BJ (cell line): Measurements from ENCODE around the gene PHACTR1. TPM values are rescaled to one million over a fixed set of nuclear protein-coding genes. Genes with fewer than 3 reads are reported as not detected.

Experiments
- CTCF ChIA-PET: fragments of 350-600 bp; formaldehyde crosslinking; extraction: SDS; loops from one replicate; lab custom pipeline; 2021; ENCODE audit warnings: antibody characterized with exemption, inconsistent platforms; lab: Yijun Ruan, JAX
- POLR2A ChIA-PET: fragments of 300-600 bp; sonication (Branson Sonifier 250); formaldehyde crosslinking; extraction: SDS; loops from one replicate; lab custom pipeline; 2021; ENCODE audit warnings: antibody characterized with exemption; lab: Charles Lee
- DNase-seq: peaks from one replicate; pipeline ENCODE4 v3.0.0-alpha.2; 2011; ENCODE audit warnings: low read depth
- H3K27me3 ChIP-seq: 2 replicates; pipeline ENCODE4 v1.6.0; 2011; ENCODE audit warnings: low read length; ENCODE audit not compliant: control insufficient read depth, insufficient read depth
- H3K36me3 ChIP-seq: 2 replicates; pipeline ENCODE4 v1.5.1; 2011; ENCODE audit warnings: low read length; ENCODE audit not compliant: control insufficient read depth, insufficient read depth
- H3K4me3 ChIP-seq: 2 replicates; pipeline ENCODE4 v1.5.1; 2011; ENCODE audit warnings: low read depth, mild to moderate bottlenecking, control low read depth, low read length
- CTCF ChIP-seq: IDR thresholded peaks from 2 replicates; pipeline ENCODE4 v1.5.1; 2011; ENCODE audit warnings: low read depth, mild to moderate bottlenecking, control low read depth, inconsistent platforms, low read length, moderate library complexity; ENCODE audit not compliant: insufficient read depth
- polyA plus RNA-seq: library from polyadenylated mRNA; depleted of rRNA; stranded (reverse); fragments of >200 nt; gene quantifications from 2 replicates; pipeline ENCODE4 v1.2.3, GENCODE V29; 2011

Gene PHACTR1
- polyA plus RNA-seq, 1 experiment: 0.40 TPM

DNA sequence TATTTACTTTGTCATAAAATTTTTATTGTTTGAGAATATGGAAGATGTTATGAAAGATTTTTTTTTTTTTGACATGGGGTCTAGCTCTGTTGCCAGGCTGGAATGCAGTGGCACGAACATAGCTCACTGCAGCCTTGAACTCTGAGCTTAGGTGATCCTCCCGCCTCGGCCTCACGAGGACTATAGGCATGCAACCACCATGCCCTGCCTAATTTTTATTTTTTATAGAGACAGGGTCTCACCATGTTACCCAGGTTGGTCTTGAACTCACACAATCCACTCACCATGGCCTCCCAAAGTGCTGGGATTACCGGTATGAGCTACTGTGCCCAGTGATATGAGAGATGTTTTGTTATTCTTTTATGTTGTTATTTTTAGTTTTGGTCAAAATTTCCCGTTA lies 316.0 kb downstream of the PHACTR1 start:
- no peak for TF ChIP-seq CTCF
- CTCF ChIA-PET: no interaction called here
- Histone ChIP-seq H3K27me3 (no peaks in the 10 kb centered on the region), H3K36me3 (no peaks in the 10 kb centered on the region), H3K4me3 (no peak overlapping the region)
- POLR2A ChIA-PET: no interaction called here
- DNase-seq: no peak

- CTCF ChIA-PET: no interaction called here
- Histone ChIP-seq H3K36me3 (no peaks in the 10 kb centered on the region), H3K27me3 (no peaks in the 10 kb centered on the region), H3K4me3 (no peak overlapping the region)
- no peak for DNase-seq
- POLR2A ChIA-PET: no interaction called here
- no peak for TF ChIP-seq CTCF
Measured at GRCh38 chr6:13033145-13033544, 316.6 kb downstream of the PHACTR1 start.

- ChIA-PET POLR2A (no interaction called here), CTCF (no interaction called here)
- no peak for DNase-seq
- no peak for TF ChIP-seq CTCF
- no peaks in the 10 kb centered on the region for H3K36me3 ChIP-seq
- H3K4me3 ChIP-seq: no peak overlapping the region
- no peaks in the 10 kb centered on the region for H3K27me3 ChIP-seq
Measured at GRCh38 chr6:13034316-13034715, 317.7 kb downstream of the PHACTR1 start.

DNA sequence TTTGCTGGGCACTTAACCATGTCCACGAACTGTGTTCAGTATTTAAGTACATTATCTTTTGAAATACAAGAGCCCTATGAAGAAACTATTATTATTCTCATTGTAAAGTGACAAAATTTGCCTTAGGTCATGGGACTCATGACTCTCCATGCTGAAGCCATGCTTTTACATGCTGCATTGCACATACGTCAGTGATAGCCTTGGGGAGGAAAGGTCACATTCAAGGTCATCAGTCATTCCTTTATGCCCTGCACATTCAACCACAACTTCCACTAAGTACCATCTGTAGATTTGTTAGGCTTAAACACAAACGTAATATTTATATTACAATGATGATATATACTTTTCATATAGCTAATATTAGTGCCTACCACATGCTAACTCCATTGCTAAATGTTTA lies 319.0 kb downstream of the PHACTR1 start:
- DNase-seq: no peak
- ChIA-PET CTCF (interaction anchor here (0.6 kb wide), 1 partner anchor 9 kb away, joined by 3 read pairs; no protein-coding TSS in a partner anchor), POLR2A (no interaction called here)
- no peaks in the 10 kb centered on the region for H3K27me3 ChIP-seq
- no peaks in the 10 kb centered on the region for H3K36me3 ChIP-seq
- no peak for TF ChIP-seq CTCF
- H3K4me3 ChIP-seq: no peak overlapping the region

DNA sequence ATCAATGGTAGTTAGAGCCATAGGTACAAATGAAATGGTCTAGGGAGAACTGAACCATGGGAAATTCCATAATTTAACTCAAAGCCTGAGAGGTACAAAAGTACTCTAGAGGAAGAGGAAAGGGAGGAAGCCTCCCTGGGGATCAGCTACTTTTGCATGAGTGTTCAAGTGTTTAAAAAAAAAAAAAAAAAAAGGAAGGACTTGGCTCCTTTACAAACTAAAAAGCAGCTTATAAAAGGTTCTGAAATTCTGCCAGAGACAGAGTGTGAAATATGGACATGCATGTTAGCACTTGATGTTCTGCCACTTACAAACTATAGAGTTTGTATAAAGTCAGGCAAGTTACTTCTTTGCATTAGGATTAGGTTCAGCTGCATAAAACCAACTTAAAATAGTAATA lies 321.7 kb downstream of the PHACTR1 start:
- ChIA-PET CTCF (no interaction called here), POLR2A (no interaction called here)
- no peak for DNase-seq
- no peak for TF ChIP-seq CTCF
- H3K36me3 ChIP-seq: no peaks in the 10 kb centered on the region
- no peak overlapping the region for H3K4me3 ChIP-seq
- H3K27me3 ChIP-seq: no peaks in the 10 kb centered on the region
